Muscle of arm (tissue), 12 donors: ENCODE results near the gene IKZF1. TPM values are rescaled to one million over a fixed set of nuclear protein-coding genes. Genes with fewer than 3 reads are reported as not detected.
A peak's percentile ranks its signal among the peaks of the same experiment; 100 is the strongest.

Experiments used
- DNase-seq: peaks from one replicate; pipeline ENCODE4 v3.0.0-alpha.2; 2013
- polyA plus RNA-seq, 12 donors: library from polyadenylated mRNA; unstranded; fragments of 120-200 nt; gene quantifications; one replicate each; pipeline ENCODE4 v1.2.1, GENCODE V29; 2013; ENCODE audit not compliant: insufficient read length in 12 of 12

IKZF1 gene
- polyA plus RNA-seq, 12 donors, result 0.98 to 7.8 (median 1.4) TPM; not detected in 1

GRCh38 chr7:50448823-50449222, 144.3 kb downstream of the IKZF1 start:
- no peak for DNase-seq

- no peak for DNase-seq
Measured at GRCh38 chr7:50449501-50449880, 145.0 kb downstream of the IKZF1 start.

GRCh38 chr7:50449881-50450589, 145.5 kb downstream of the IKZF1 start, which contains the start of gene FIGNL1:
TSS of gene FIGNL1 (minus strand) at chr7:50450350. CDS start at chr7:50447287, 3,063 bp downstream.
- peak; percentile 72 for DNase-seq

GRCh38 chr7:50450590-50451032, 146.1 kb downstream of the IKZF1 start:
- DNase-seq, result no peak

Other genes starting within 250 kb of the IKZF1 start
- not detected for gene ZPBP, start 211.5 kb upstream of the IKZF1 start, polyA plus RNA-seq
- gene FIGNL1, start 145.6 kb downstream of the IKZF1 start, polyA plus RNA-seq, result 10 to 100 TPM in 11 of 12 donors, not detected in 1; 11.2 to 31.0 (median 20.0) TPM